ENCODE results near the gene ZC2HC1B.
"Not testable (repeated sequence)": the region's sequence is repeated elsewhere in the genome, so short reads cannot be mapped to it uniquely, and the experiment has no call there.

ZC2HC1B gene

GRCh38 chr6:143871202-143871730 lies 7.0 kb downstream of the ZC2HC1B start:
- not testable (repeated sequence) for DNase-seq (ENCODE audit: low spot score)

GRCh38 chr6:143872201-143872600 lies 7.9 kb downstream of the ZC2HC1B start:
- no peak for DNase-seq (ENCODE audit: low spot score)

GRCh38 chr6:143873600-143873999 lies 9.3 kb downstream of the ZC2HC1B start:
- DNase-seq (ENCODE audit: low spot score) = not testable (repeated sequence)

- not testable (repeated sequence) for DNase-seq (ENCODE audit: low spot score)
Observed at GRCh38 chr6:143874503-143874902, 10.2 kb downstream of the ZC2HC1B start.

GRCh38 chr6:143877584-143878271 lies 13.5 kb downstream of the ZC2HC1B start:
- no peak for DNase-seq (ENCODE audit: low spot score)

GRCh38 chr6:143878272-143878760 lies 14.0 kb downstream of the ZC2HC1B start:
- DNase-seq (ENCODE audit: low spot score) = no peak

- no peak for DNase-seq (ENCODE audit: low spot score)
Observed at GRCh38 chr6:143880412-143880811, 16.1 kb downstream of the ZC2HC1B start.

GRCh38 chr6:143882401-143882930 lies 18.2 kb downstream of the ZC2HC1B start:
- DNase-seq (ENCODE audit: low spot score) = no peak

- no peak for DNase-seq (ENCODE audit: low spot score)
Observed at GRCh38 chr6:143884216-143884900, 20.1 kb downstream of the ZC2HC1B start.

- no peak for DNase-seq (ENCODE audit: low spot score)
Observed at GRCh38 chr6:143885116-143885515, 20.8 kb downstream of the ZC2HC1B start.

GRCh38 chr6:143894655-143895054 lies 30.4 kb downstream of the ZC2HC1B start:
- DNase-seq (ENCODE audit: low spot score) = no peak

- DNase-seq (ENCODE audit: low spot score) = no peak
Observed at GRCh38 chr6:143896126-143896860, 32.0 kb downstream of the ZC2HC1B start.

GRCh38 chr6:143900358-143900757 lies 36.1 kb downstream of the ZC2HC1B start:
- DNase-seq (ENCODE audit: low spot score) = no peak

GRCh38 chr6:143901885-143902750 lies 37.8 kb downstream of the ZC2HC1B start:
- no peak for DNase-seq (ENCODE audit: low spot score)

GRCh38 chr6:143902827-143903226 lies 38.6 kb downstream of the ZC2HC1B start:
- no peak for DNase-seq (ENCODE audit: low spot score)

GRCh38 chr6:143911028-143911427 lies 46.8 kb downstream of the ZC2HC1B start:
- no peak for DNase-seq (ENCODE audit: low spot score)

GRCh38 chr6:143912671-143913070 lies 48.4 kb downstream of the ZC2HC1B start:
- no peak for DNase-seq (ENCODE audit: low spot score)

GRCh38 chr6:143917026-143917425 lies 52.8 kb downstream of the ZC2HC1B start:
- not testable (repeated sequence) for DNase-seq (ENCODE audit: low spot score)

- DNase-seq (ENCODE audit: low spot score) = no peak
Observed at GRCh38 chr6:143928853-143929252, 64.6 kb downstream of the ZC2HC1B start.

GRCh38 chr6:143929975-143930374 lies 65.7 kb downstream of the ZC2HC1B start:
- no peak for DNase-seq (ENCODE audit: low spot score)

GRCh38 chr6:143934331-143934730 lies 70.1 kb downstream of the ZC2HC1B start:
- no peak for DNase-seq (ENCODE audit: low spot score)
